GM20000 (cell line): Measurements from ENCODE around the gene RGS6.

Experiments used
- DNase-seq: peaks from one replicate; pipeline ENCODE4 v3.0.0; 2012; ENCODE audit warnings: low spot score
- TF ChIP-seq, protein P1 (sequence below): IDR thresholded peaks from 2 replicates; pipeline ENCODE4 v1.5.1; 2012; ENCODE audit warnings: mild to moderate bottlenecking, control low read depth; ENCODE audit errors: extremely low read depth, missing control alignments

The RGS6 gene

DNA sequence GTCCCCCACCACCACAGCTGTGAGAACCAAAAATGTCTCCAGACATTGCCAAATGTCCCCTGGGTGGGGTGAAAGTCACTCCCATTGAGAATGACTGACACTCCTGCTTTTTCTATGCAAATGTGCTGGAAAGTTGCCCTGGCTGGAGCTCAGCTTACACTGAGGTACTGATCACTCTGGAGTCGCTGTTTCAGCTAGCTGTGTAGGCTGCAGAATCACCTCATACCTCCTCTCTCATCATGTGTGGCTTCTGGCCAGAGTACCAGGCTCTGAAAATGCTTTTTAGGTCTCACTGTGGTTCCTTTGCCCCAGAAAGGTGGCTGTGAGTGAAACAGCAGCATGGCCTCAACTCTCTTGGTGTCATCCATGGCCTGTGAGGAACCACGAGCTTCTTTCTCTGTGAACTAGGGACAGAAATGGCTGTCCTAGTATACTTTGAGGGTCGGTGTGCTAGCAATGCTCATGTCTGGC lies 547.3 kb downstream of the RGS6 start:
- DNase-seq = peak; percentile 26
- TF ChIP-seq, protein P1, sequence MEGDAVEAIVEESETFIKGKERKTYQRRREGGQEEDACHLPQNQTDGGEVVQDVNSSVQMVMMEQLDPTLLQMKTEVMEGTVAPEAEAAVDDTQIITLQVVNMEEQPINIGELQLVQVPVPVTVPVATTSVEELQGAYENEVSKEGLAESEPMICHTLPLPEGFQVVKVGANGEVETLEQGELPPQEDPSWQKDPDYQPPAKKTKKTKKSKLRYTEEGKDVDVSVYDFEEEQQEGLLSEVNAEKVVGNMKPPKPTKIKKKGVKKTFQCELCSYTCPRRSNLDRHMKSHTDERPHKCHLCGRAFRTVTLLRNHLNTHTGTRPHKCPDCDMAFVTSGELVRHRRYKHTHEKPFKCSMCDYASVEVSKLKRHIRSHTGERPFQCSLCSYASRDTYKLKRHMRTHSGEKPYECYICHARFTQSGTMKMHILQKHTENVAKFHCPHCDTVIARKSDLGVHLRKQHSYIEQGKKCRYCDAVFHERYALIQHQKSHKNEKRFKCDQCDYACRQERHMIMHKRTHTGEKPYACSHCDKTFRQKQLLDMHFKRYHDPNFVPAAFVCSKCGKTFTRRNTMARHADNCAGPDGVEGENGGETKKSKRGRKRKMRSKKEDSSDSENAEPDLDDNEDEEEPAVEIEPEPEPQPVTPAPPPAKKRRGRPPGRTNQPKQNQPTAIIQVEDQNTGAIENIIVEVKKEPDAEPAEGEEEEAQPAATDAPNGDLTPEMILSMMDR = no peak

DNA sequence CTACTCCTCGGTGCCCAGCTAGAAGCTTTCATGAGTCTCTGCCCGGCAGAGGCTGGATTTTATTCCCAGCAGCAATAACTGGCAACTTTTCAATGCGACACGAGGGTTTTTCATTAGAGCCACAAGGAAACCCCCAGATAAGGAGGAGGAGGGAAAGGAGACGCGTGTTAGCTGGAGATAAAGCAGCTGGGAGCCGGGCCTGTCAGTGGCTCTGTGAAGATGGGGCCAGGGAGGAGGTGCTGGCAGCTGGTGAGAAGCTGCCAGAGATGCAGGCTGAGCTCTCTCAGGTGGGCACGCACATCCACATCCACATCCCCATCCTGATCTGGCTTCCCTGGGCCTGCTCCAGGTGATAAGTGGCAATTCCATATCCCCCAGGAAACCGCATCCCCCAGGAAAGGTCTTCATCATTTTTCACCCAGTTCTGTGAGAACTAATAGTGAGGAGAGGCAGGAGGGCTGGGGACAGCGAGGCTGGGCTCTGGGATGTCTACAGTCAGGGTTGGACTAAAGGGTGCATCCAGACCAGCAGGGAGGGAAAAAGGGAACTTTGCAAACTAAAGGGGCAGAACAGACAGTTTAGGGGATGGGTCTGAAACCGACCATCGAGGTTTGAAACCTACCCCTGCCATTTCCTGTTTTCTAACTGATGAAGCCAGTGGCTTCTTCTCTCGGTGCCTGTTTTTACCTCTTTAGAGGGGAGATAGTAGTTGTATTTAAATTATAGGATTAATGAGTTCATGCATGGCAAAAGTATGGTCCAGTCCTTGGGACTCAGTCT lies 548.4 kb downstream of the RGS6 start:
- TF ChIP-seq, protein P1 = no peak
- DNase-seq = no peak

DNA sequence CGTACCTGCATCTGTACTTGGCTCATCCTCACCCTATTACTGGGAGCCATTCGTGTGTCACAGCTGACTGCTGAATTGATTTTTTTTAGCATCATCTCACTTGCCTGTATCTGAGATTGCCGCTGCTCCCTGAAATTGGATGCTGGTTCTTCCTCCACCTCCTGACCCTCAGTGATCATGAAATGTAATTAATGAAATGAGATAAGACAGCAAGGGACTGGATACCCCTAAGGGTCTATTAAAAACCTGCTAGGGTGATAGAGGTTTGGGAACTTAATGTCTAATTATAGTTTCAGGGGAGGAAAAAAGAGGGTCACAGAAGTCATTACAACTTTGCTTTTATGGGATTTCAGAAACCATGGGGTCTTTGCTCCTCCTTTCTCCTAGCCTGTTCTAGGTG lies 551.1 kb downstream of the RGS6 start:
- TF ChIP-seq, protein P1 = no peak

DNA sequence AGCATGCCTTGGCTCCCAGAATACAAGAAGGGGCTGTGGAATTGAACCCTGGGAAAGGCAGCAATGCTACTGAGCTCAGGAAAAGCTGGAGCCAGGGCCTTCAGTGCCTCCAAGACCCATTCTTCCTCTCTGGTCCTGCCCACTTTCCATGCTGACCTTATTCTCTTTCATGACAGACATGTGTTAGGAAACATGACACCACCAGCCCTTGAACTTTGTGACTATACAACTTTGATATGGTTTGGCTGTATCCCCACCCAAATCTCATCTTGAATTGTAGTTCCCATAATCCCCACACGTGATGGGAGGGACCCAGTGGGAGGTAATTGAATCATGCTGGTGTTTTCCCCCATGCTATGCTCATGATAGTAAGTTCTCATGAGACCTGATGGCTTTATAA lies 553.5 kb downstream of the RGS6 start:
- TF ChIP-seq, protein P1 = no peak
- no peak for DNase-seq

More for the DNA sequence above, 551.1 kb downstream of the RGS6 start:
- no peak for DNase-seq

DNA sequence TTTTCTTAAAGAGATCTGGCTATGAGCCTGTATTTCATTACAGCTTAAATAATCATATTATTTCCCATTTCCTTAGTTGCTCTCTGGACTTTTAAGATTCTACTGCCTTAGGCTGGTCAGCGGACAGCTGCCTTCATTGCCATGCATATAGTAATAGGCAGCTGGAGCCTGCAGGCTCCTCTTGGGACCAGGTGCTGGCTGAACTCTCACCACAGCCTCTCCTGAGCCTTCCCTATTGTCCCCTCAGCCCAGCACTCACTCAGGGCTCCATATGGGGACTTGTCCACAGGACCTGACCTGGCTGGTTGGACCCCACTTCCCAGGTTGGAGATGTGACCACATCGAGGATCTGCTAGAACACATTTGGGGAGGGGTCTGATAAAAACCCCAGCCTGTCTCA lies 556.3 kb downstream of the RGS6 start:
- TF ChIP-seq, protein P1 = no peak

DNA sequence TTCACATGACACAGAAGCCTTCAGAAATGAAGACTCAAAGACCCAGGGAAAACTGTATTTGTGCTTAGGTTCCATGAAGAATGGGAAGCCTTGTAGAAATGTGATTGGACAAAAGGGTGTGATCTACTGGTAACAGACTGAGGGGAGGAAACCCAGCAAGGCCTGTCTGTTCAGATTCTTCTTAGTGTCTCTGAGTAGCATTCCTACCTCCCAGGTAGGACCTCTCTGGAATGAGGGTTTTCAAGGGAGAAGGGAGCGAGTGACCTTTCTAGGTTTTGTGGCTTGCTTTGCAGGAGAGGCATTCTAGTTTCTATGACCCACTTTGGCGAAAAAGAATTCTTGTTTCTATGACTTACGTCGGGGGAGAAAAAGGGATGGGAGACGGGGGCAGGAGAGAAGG lies 560.0 kb downstream of the RGS6 start:
- no peak for DNase-seq
- TF ChIP-seq, protein P1 = no peak

More for the DNA sequence above, 556.3 kb downstream of the RGS6 start:
- DNase-seq = no peak

DNA sequence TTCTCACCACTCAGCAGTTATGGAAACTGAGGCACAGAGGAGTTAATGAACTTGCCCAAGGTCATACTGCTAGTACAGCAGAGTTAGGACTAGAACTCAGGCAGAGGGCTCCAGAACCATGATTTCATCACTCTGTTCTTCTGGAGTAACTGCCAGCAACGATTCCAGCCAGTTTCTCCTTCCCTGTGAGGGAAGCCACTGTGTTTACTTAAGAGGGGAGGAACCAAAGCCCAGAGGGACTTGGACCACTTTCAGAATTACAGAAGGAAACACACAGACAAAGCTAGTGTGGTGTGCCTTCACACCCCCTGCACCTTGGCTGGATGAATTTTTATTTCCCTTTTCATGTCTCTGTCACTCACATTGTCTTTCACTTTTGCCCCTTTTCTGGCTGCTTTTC lies 563.4 kb downstream of the RGS6 start:
- no peak for DNase-seq
- TF ChIP-seq, protein P1 = no peak
